Keratinocyte (primary cell): ENCODE measurements around the gene TUSC2. TPM values are rescaled to one million over a fixed set of nuclear protein-coding genes. Genes with fewer than 3 reads are reported as not detected.

Source experiments
- DNase-seq: peaks from one replicate; pipeline ENCODE4 v3.0.0-alpha.2; 2011; ENCODE audit warnings: low read depth, missing footprints, low spot score
- FAIRE-seq: peaks from 2 replicates; lab custom pipeline; 2011; peaks lifted over from hg19 to GRCh38; lab: Jason Lieb, UNC
- H2AFZ ChIP-seq: 2 replicates; pipeline ENCODE4 v1.6.0; 2012; ENCODE audit warnings: low read length, control low read depth, inconsistent platforms; ENCODE audit not compliant: control insufficient read depth
- H3K27ac ChIP-seq: 2 replicates; pipeline ENCODE4 v1.5.1; 2011; ENCODE audit warnings: low read length; ENCODE audit not compliant: control insufficient read depth, insufficient read depth
- H3K27me3 ChIP-seq: 3 replicates; pipeline ENCODE4 v1.6.0; 2011; ENCODE audit warnings: low read length; ENCODE audit not compliant: control insufficient read depth, insufficient read depth; ENCODE audit errors: extremely low read depth
- H3K36me3 ChIP-seq, 2 experiments: 2 replicates in 1 of 2; 3 replicates in 1 of 2; pipeline ENCODE4 v1.5.1; 2011; ENCODE audit warnings: low read length in 2 of 2, mild to moderate bottlenecking in 1 of 2; ENCODE audit not compliant: control insufficient read depth in 2 of 2, insufficient read depth in 2 of 2; ENCODE audit errors: extremely low read depth in 1 of 2
- H3K4me1 ChIP-seq: 3 replicates; pipeline ENCODE4 v1.5.1; 2011; ENCODE audit warnings: low read length; ENCODE audit not compliant: control insufficient read depth, insufficient read depth; ENCODE audit errors: extremely low read depth
- H3K4me2 ChIP-seq: 3 replicates; pipeline ENCODE4 v1.6.0; 2011; ENCODE audit warnings: low read depth, low read length; ENCODE audit not compliant: control insufficient read depth, insufficient read depth; ENCODE audit errors: extremely low read depth
- H3K4me3 ChIP-seq, 3 experiments: fragments of 200-600 bp in 1 of 3; sonication (generic) in 1 of 3; 2 replicates in 2 of 3; 3 replicates in 1 of 3; pipeline ENCODE4 v1.5.1; 2011 to 2016; ENCODE audit warnings: low read length in 3 of 3, mild to moderate bottlenecking in 3 of 3, control low read depth in 2 of 3, inconsistent platforms in 1 of 3, low read depth in 1 of 3, mixed read lengths in 1 of 3, mixed run types in 1 of 3, moderate library complexity in 1 of 3; ENCODE audit not compliant: control insufficient read depth in 2 of 3, insufficient read depth in 2 of 3; ENCODE audit errors: extremely low read depth in 1 of 3
- H3K79me2 ChIP-seq: 2 replicates; pipeline ENCODE4 v1.6.0; 2012; ENCODE audit warnings: low read length; ENCODE audit not compliant: control insufficient read depth, insufficient read depth
- H3K9ac ChIP-seq: 3 replicates; pipeline ENCODE4 v1.6.0; 2011; ENCODE audit warnings: low read length; ENCODE audit not compliant: control insufficient read depth, insufficient read depth; ENCODE audit errors: extremely low read depth
- H3K9me1 ChIP-seq: 3 replicates; pipeline ENCODE4 v1.6.0; 2011; ENCODE audit warnings: low read length; ENCODE audit not compliant: control insufficient read depth, insufficient read depth; ENCODE audit errors: extremely low read depth
- H3K9me3 ChIP-seq: 2 replicates; pipeline ENCODE4 v1.5.1; 2012; ENCODE audit warnings: low read depth, low read length; ENCODE audit not compliant: control insufficient read depth
- H4K20me1 ChIP-seq: 3 replicates; pipeline ENCODE4 v1.6.0; 2011; ENCODE audit warnings: low read length; ENCODE audit not compliant: control insufficient read depth, insufficient read depth; ENCODE audit errors: extremely low read depth
- CTCF ChIP-seq, 3 experiments: IDR thresholded peaks in 1 of 3; conservative IDR thresholded peaks in 1 of 3; optimal IDR thresholded peaks in 1 of 3; 2 replicates in 2 of 3; 3 replicates in 1 of 3; pipeline versions ENCODE3 to v1.5.1; 2011; ENCODE audit warnings: low read length in 3 of 3, mild to moderate bottlenecking in 3 of 3, moderate library complexity in 2 of 3, control low read depth in 1 of 3, inconsistent platforms in 1 of 3; ENCODE audit not compliant: insufficient read depth in 2 of 3; ENCODE audit errors: extremely low read depth in 1 of 3
- EZH2 ChIP-seq: IDR thresholded peaks from one replicate; pipeline ENCODE4 v1.6.1; 2012; ENCODE audit warnings: inconsistent platforms, mild to moderate bottlenecking, low read length, moderate library complexity
- dilution Hi-C: fragments of 300-500 bp; cut with MboI; formaldehyde crosslinking; loops from one replicate; pipeline ENCODE4 v1.7.0; 2020; ENCODE audit warnings: low sequenced_read_pairs; ENCODE audit not compliant: extremely low pct_ligation_motif_present
- polyA minus RNA-seq, 3 experiments: library from RNA; depleted of rRNA, polyadenylated mRNA; stranded (reverse); fragments of >200 nt; gene quantifications; 1 replicate in 1 of 3; 2 replicates in 1 of 3; 3 replicates in 1 of 3; pipeline ENCODE4 v1.2.3, GENCODE V29; 2011
- polyA plus RNA-seq, 5 experiments: library from polyadenylated mRNA; depleted of rRNA in 3 of 5; stranded (reverse) in 3 of 5; stranded (forward) in 1 of 5; unstranded in 1 of 5; fragments of >200 nt; gene quantifications; 1 replicate in 1 of 5; 2 replicates in 3 of 5; 3 replicates in 1 of 5; pipeline versions ENCODE4 v1.2.1 to v1.2.3, GENCODE V29; 2011 to 2012; ENCODE audit warnings: missing spikeins in 2 of 5, low read depth in 1 of 5, low replicate concordance in 1 of 5

Gene TUSC2, protein sequence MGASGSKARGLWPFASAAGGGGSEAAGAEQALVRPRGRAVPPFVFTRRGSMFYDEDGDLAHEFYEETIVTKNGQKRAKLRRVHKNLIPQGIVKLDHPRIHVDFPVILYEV
- polyA plus RNA-seq (28.0 to 47.8 TPM (median 30.5 TPM) in 3 replicates), polyA minus RNA-seq (15.1 to 25.8 TPM (median 20.7 TPM) in 3 replicates)
- 16.9 TPM for polyA plus RNA-seq (2011; ENCODE audit: low read depth)
- polyA plus RNA-seq (2011; cell fraction: cytosol; rRNA removed) = 30.5 and 33.1 TPM in 2 replicates
- 26.5 and 26.9 TPM in 2 replicates for polyA plus RNA-seq (2011; cell fraction: nucleus; rRNA removed)
- polyA plus RNA-seq (2012; ENCODE audit: low replicate concordance) = 26.0 and 26.1 TPM in 2 replicates
- 18.8 TPM for polyA minus RNA-seq (2011; cell fraction: cytosol; rRNA and poly(A)+ RNA removed)
- polyA minus RNA-seq (2011; cell fraction: nucleus; rRNA and poly(A)+ RNA removed) = 5.8 and 9.9 TPM in 2 replicates

DNA sequence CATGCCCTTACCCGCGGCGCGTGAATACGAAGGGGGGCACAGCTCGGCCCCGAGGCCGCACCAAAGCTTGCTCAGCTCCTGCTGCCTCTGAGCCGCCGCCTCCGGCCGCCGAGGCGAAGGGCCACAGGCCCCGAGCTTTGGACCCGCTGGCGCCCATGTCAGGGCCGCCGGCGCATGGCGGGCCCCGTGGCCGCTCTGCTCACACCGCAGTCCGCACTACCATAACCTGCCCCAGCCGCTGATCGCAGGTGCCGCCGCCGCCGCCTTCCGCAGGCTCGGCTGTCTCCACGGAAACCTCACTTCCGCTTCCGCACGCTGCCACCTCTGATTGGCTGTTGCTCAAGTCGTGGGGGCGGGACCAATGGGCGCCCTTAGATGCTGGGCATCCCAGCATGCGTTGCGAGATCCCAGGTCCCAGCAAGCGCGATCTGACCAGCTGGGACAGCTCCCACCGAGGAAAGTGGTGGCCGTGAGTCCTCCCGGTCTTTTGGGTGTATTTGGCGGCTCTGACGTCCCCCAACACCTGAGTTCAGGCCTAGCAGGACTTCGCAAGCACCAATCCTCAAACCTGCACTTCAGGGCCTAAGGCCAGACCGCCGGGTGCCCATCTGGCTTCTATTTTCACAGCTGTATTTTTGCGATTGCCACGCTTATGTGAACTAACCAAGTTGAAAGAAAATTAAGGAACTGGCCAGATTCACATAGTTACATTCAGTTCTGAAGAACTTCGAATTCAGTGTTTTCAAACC lies at the start of gene TUSC2:
Gene TUSC2 (minus strand): TSS at position 281 of the 749 bp plus-strand sequence. CDS start 124 bp downstream, at position 157.
- peaks cover 28 to 40% of the 10 kb centered on the region in 2 experiments for H3K36me3 ChIP-seq
- H3K27me3 ChIP-seq = no peaks in the 10 kb centered on the region
- DNase-seq (peak; percentile 90), FAIRE-seq (peak; percentile 76)
- peak within 1 kb of the TSS; percentile 86 to 90 (median 87) for H3K4me3 ChIP-seq
- peak within 1 kb of the TSS; percentile 87 for H3K9ac ChIP-seq
- no peaks in the 10 kb centered on the region for H3K9me1 ChIP-seq
- no peak for TF ChIP-seq EZH2
- no peak for TF ChIP-seq CTCF (optimal IDR thresholded peaks at IDR 0.05 in 1 of 3, IDR thresholded peaks at IDR 0.05 in 1 of 3, conservative IDR thresholded peaks at IDR 0.05 in 1 of 3; ENCODE audit: extremely low read depth in 1 of 3, insufficient read depth in 2 of 3, low read length in 3 of 3)
- peak within 1 kb of the TSS; percentile 74 for H3K27ac ChIP-seq
- H3K79me2 ChIP-seq = peaks cover 45% of the 10 kb centered on the region
- peak within 1 kb of the TSS; percentile 94 for H3K4me2 ChIP-seq
- no peaks in the 10 kb centered on the region for H3K9me3 ChIP-seq
- no peaks in the 10 kb centered on the region for H4K20me1 ChIP-seq
- dilution Hi-C loops = no loop called here
- H2AFZ ChIP-seq = no peak within 1 kb of the TSS
- H3K4me1 ChIP-seq = peaks cover 12% of the 10 kb centered on the region

GRCh38 chr3:50375258-50375931 lies 47.4 kb upstream of the TUSC2 start:
- no peaks in the 10 kb centered on the region for H3K4me1 ChIP-seq
- dilution Hi-C loops = no loop called here

More at GRCh38 chr3:50375258-50375931, 47.4 kb upstream of the TUSC2 start:
- H3K9me3 ChIP-seq = no peaks in the 10 kb centered on the region
- no peak for DNase-seq
- peaks cover 10% of the 10 kb centered on the region for H3K27me3 ChIP-seq
- H4K20me1 ChIP-seq = peaks cover 3% of the 10 kb centered on the region
- H3K79me2 ChIP-seq = no peaks in the 10 kb centered on the region
- TF ChIP-seq EZH2 (no peak), CTCF (optimal IDR thresholded peaks at IDR 0.05 in 1 of 3, IDR thresholded peaks at IDR 0.05 in 1 of 3, conservative IDR thresholded peaks at IDR 0.05 in 1 of 3; ENCODE audit: extremely low read depth in 1 of 3, insufficient read depth in 2 of 3, low read length in 3 of 3) (peak in 2 of 3 experiments; percentile 26 to 35)
- H2AFZ ChIP-seq = no peak overlapping the region
- no peak overlapping the region for H3K4me2 ChIP-seq
- no peak overlapping the region for H3K4me3 ChIP-seq
- H3K9ac ChIP-seq = no peak overlapping the region
- no peaks in the 10 kb centered on the region for H3K36me3 ChIP-seq
- no peak for FAIRE-seq
- H3K9me1 ChIP-seq = no peaks in the 10 kb centered on the region
- no peak overlapping the region for H3K27ac ChIP-seq
